PFSK-1 (cell line): Measurements from ENCODE around the gene DCUN1D2.

Experiments
- FOXP2 ChIP-seq: optimal IDR thresholded peaks from 2 replicates; pipeline ENCODE3; 2011; ENCODE audit warnings: borderline replicate concordance, control low read depth, inconsistent platforms; ENCODE audit not compliant: insufficient read depth; ENCODE audit errors: extremely low read length, extremely low read depth
- POLR2AphosphoS5 ChIP-seq: IDR thresholded peaks from 2 replicates; pipeline ENCODE4 v1.6.1; 2012; ENCODE audit warnings: low read depth, mild to moderate bottlenecking, control low read depth, low read length, moderate library complexity
- SIN3A ChIP-seq: IDR thresholded peaks from 2 replicates; pipeline ENCODE4 v1.6.1; 2012; ENCODE audit warnings: mild to moderate bottlenecking, low read length, moderate library complexity, borderline replicate concordance; ENCODE audit not compliant: insufficient read depth
- TAF1 ChIP-seq: IDR thresholded peaks from 2 replicates; pipeline ENCODE4 v1.6.1; 2012; ENCODE audit warnings: low read length, control low read depth, borderline replicate concordance; ENCODE audit not compliant: insufficient read depth
- TF ChIP-seq, protein P1 (sequence below), 2 experiments: IDR thresholded peaks; 2 replicates each; pipeline versions ENCODE4 v1.6.1 to v1.8.0; 2011 to 2012; ENCODE audit warnings: low read depth in 2 of 2, low read length in 2 of 2, control low read depth in 1 of 2, inconsistent platforms in 1 of 2, mild to moderate bottlenecking in 1 of 2, moderate library complexity in 1 of 2; ENCODE audit not compliant: insufficient read depth in 1 of 2

The DCUN1D2 gene

DNA sequence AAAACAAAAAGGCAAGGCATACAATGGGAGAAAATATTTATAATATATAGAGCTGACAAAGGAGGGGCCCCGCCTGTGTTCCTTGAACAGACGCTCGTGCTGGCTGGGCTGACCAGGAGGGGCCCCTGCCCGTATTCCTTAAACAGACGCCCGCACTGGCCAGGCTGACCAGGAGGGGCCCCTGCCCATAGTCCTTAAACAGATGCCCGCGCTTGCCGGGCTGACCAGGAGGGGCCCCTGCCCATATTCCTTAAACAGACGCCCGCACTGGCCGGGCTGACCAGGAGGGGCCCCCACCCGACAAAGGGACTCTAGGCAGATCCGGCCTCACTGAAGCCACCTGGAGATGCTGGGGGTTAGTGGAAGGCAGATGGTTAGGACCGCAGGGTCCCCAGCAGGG, 46.5 kb downstream of the DCUN1D2 start:
- TF ChIP-seq, protein P1, sequence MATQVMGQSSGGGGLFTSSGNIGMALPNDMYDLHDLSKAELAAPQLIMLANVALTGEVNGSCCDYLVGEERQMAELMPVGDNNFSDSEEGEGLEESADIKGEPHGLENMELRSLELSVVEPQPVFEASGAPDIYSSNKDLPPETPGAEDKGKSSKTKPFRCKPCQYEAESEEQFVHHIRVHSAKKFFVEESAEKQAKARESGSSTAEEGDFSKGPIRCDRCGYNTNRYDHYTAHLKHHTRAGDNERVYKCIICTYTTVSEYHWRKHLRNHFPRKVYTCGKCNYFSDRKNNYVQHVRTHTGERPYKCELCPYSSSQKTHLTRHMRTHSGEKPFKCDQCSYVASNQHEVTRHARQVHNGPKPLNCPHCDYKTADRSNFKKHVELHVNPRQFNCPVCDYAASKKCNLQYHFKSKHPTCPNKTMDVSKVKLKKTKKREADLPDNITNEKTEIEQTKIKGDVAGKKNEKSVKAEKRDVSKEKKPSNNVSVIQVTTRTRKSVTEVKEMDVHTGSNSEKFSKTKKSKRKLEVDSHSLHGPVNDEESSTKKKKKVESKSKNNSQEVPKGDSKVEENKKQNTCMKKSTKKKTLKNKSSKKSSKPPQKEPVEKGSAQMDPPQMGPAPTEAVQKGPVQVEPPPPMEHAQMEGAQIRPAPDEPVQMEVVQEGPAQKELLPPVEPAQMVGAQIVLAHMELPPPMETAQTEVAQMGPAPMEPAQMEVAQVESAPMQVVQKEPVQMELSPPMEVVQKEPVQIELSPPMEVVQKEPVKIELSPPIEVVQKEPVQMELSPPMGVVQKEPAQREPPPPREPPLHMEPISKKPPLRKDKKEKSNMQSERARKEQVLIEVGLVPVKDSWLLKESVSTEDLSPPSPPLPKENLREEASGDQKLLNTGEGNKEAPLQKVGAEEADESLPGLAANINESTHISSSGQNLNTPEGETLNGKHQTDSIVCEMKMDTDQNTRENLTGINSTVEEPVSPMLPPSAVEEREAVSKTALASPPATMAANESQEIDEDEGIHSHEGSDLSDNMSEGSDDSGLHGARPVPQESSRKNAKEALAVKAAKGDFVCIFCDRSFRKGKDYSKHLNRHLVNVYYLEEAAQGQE (IDR thresholded peaks at IDR 0.05; ENCODE audit: insufficient read depth in 1 of 2, low read depth in 2 of 2, low read length in 2 of 2), result no peak
- no peak for TF ChIP-seq SIN3A

DNA sequence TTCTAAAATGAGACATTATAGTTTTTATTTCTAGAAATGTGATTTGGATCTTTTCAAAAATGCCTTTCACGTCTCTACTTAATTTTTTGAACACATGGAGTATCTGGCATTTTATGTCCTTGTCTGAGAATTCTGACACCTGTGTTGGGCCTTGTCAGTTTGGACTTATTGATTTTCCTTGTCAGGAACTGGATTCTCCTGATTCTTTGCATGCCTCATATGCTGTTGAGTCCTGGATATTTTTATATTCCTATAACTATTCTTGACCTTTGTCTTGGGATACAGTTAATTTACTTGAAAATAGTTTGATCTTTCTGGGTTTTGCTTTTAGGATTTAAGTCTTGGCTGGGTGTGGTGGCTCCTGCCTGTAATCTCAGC, 47.5 kb downstream of the DCUN1D2 start:
- no peak for TF ChIP-seq FOXP2
- TF ChIP-seq, protein P1 (IDR thresholded peaks at IDR 0.05; ENCODE audit: insufficient read depth in 1 of 2, low read depth in 2 of 2, low read length in 2 of 2), result no peak
- no peak for TF ChIP-seq POLR2AphosphoS5
- TF ChIP-seq SIN3A, result no peak
- TF ChIP-seq TAF1, result no peak

DNA sequence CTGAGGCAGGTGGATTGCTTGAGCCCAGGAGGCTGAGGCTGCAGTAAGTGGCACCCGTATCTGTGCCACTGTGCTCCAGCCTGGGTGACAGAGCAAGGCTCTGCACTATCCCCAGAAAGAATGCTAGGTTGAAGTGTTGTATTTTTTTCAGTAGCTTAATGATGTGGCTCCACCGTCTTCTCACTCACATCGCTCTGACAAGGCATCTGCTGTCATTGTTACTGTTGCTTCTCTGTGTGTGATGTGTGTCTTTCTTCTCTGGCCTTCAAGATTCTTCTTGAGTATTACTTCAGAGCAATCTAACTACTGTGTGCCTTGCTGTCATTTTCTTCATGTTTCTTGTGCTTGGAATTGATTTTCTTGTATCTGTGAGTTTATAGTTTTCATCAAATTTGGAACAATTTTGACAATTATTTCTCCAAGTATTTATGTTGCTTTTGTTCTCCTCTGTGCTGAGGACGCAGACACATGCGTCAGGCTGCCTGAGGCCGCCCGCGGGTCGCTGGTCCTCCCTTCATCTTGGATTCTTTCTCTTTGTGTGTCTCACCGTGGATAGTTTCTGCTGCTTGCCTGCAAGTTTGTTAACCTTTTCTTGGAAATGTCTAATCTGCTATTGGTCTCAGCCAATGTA, 48.0 kb downstream of the DCUN1D2 start:
- TF ChIP-seq SIN3A, result no peak
- TF ChIP-seq, protein P1 (IDR thresholded peaks at IDR 0.05; ENCODE audit: insufficient read depth in 1 of 2, low read depth in 2 of 2, low read length in 2 of 2), result no peak
- TF ChIP-seq FOXP2, result no peak
- no peak for TF ChIP-seq POLR2AphosphoS5
- no peak for TF ChIP-seq TAF1

DNA sequence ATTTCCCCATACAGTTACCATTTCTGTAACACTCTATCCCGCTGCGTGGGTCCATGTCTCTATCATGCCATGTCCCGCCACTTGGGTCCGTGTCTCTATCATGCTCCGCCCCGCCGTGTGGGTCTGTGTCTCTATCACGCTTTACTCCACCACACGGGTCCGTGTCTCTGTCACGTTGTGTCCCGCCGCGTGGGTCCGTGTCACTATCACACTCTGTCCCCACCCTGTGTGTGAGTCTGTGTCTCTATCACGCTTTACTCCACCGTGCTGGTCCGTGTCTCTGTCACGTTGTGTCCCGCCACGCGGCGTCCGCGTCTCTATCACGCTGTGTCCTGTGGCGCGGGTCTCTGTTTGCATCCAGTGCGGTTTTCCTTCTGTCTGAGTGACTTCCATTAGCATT, 48.9 kb downstream of the DCUN1D2 start:
- TF ChIP-seq FOXP2 (no peak), SIN3A (no peak), TAF1 (no peak), POLR2AphosphoS5 (no peak)
- TF ChIP-seq, protein P1 (IDR thresholded peaks at IDR 0.05; ENCODE audit: insufficient read depth in 1 of 2, low read depth in 2 of 2, low read length in 2 of 2), result no peak

DNA sequence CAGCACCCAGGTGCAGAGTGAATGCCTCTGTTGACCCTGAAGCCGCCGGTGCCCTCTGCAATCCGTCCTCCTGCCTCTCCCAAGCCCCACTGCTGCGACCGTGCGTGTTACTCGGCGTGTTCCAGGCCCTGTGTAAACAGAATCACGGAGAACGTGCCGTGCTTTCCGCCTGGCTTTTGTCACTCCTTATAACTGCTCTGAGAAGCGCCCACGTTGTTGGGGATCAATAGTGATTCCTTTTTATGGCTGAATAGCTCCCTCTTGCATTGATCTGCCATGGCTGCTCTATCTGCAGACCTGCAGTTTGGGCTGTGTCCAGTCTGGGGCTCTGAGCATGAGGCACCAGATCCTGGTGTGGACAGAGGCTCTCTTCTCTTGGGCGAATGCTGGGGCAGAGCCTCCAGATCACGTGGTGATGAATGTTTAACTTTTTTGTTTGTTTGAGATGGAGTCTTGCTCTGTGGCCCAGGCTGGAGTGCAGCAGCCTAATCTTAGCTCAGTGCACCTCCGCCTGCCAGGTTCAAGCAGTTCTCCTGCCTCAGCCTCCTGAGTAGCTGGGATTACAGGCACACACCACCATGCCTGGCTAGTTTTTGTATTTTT, 53.0 kb downstream of the DCUN1D2 start:
- TF ChIP-seq SIN3A (no peak), TAF1 (no peak), FOXP2 (no peak), POLR2AphosphoS5 (no peak)
- TF ChIP-seq, protein P1 (IDR thresholded peaks at IDR 0.05; ENCODE audit: insufficient read depth in 1 of 2, low read depth in 2 of 2, low read length in 2 of 2), result no peak
